ENCODE results near the gene NOXRED1.

NOXRED1 gene

GRCh38 chr14:77372304-77372841 lies 51.0 kb downstream of the NOXRED1 start:
- no peaks in the 10 kb centered on the region for H3K9me2 ChIP-seq (replicated peaks; ENCODE audit: low read depth, low read length)
- H3K36me3 ChIP-seq (ENCODE audit: insufficient read depth, low read length) = no peaks in the 10 kb centered on the region
- no peaks in the 10 kb centered on the region for H3K27me3 ChIP-seq (ENCODE audit: insufficient read depth, low read length, poor library complexity, severe bottlenecking)
- H4K20me1 ChIP-seq (ENCODE audit: insufficient read depth, low read length, poor library complexity, severe bottlenecking) = no peaks in the 10 kb centered on the region
- H3K4me3 ChIP-seq (ENCODE audit: low read length, poor library complexity, severe bottlenecking) = peak overlapping the region; percentile 0
- H3K4me2 ChIP-seq (ENCODE audit: low read depth, low read length, poor library complexity, severe bottlenecking) = peak overlapping the region; percentile 12
- H3K9me3 ChIP-seq (ENCODE audit: insufficient read depth, low read depth, low read length) = no peaks in the 10 kb centered on the region
- H2AFZ ChIP-seq (ENCODE audit: low read length) = no peak overlapping the region
- peaks cover 32% of the 10 kb centered on the region for H3K79me2 ChIP-seq (ENCODE audit: insufficient read depth, low read length)
- H3K9ac ChIP-seq (ENCODE audit: low read depth, low read length, poor library complexity, severe bottlenecking) = no peak overlapping the region
- H3K4me1 ChIP-seq (ENCODE audit: insufficient read depth, low read length, poor library complexity, severe bottlenecking) = peaks cover 61% of the 10 kb centered on the region
- TF ChIP-seq EZH2phosphoT487 (IDR thresholded peaks at IDR 0.05; ENCODE audit: borderline replicate concordance) (no peak), CTCF (conservative IDR thresholded peaks at IDR 0.05; ENCODE audit: low read length) (no peak)
- 0 out of 2 replicates have a peak, but pooled peaks cover 8% of the 10 kb centered on the region for H3F3A ChIP-seq (ENCODE audit: low read depth)

GRCh38 chr14:77369285-77369684 lies 54.0 kb downstream of the NOXRED1 start:
- peaks cover 11% of the 10 kb centered on the region; the same call in 1 of the 2 replicates for H3K79me2 ChIP-seq (ENCODE audit: insufficient read depth, low read length)
- TF ChIP-seq CTCF (conservative IDR thresholded peaks at IDR 0.05; ENCODE audit: low read length) (no peak), EZH2phosphoT487 (IDR thresholded peaks at IDR 0.05; ENCODE audit: borderline replicate concordance) (no peak)
- no peak overlapping the region for H2AFZ ChIP-seq (ENCODE audit: low read length)

GRCh38 chr14:77364146-77364545 lies 59.2 kb downstream of the NOXRED1 start:
- H3K9ac ChIP-seq (ENCODE audit: low read depth, low read length, poor library complexity, severe bottlenecking) = no peak overlapping the region
- no peaks in the 10 kb centered on the region for H3K9me2 ChIP-seq (replicated peaks; ENCODE audit: low read depth, low read length)
- no peaks in the 10 kb centered on the region for H4K20me1 ChIP-seq (ENCODE audit: insufficient read depth, low read length, poor library complexity, severe bottlenecking)
- TF ChIP-seq CTCF (conservative IDR thresholded peaks at IDR 0.05; ENCODE audit: low read length) (no peak), EZH2phosphoT487 (IDR thresholded peaks at IDR 0.05; ENCODE audit: borderline replicate concordance) (no peak)
- H3K36me3 ChIP-seq (ENCODE audit: insufficient read depth, low read length) = no peaks in the 10 kb centered on the region
- no peaks in the 10 kb centered on the region for H3F3A ChIP-seq (ENCODE audit: low read depth)
- no peaks in the 10 kb centered on the region for H3K79me2 ChIP-seq (ENCODE audit: insufficient read depth, low read length)
- H3K27me3 ChIP-seq (ENCODE audit: insufficient read depth, low read length, poor library complexity, severe bottlenecking) = no peaks in the 10 kb centered on the region
- H3K4me1 ChIP-seq (ENCODE audit: insufficient read depth, low read length, poor library complexity, severe bottlenecking) = peaks cover 6% of the 10 kb centered on the region
- no peak overlapping the region for H2AFZ ChIP-seq (ENCODE audit: low read length)
- no peak overlapping the region for H3K4me3 ChIP-seq (ENCODE audit: low read length, poor library complexity, severe bottlenecking)
- H3K9me3 ChIP-seq (ENCODE audit: insufficient read depth, low read depth, low read length) = no peaks in the 10 kb centered on the region
- no peak overlapping the region for H3K4me2 ChIP-seq (ENCODE audit: low read depth, low read length, poor library complexity, severe bottlenecking)

More at GRCh38 chr14:77369285-77369684, 54.0 kb downstream of the NOXRED1 start:
- Histone ChIP-seq H3K4me2 (ENCODE audit: low read depth, low read length, poor library complexity, severe bottlenecking) (peak overlapping the region; percentile 55), H3K4me3 (ENCODE audit: low read length, poor library complexity, severe bottlenecking) (peak overlapping the region; percentile 37), H3F3A (ENCODE audit: low read depth) (0 out of 2 replicates have a peak, but pooled peaks cover 8% of the 10 kb centered on the region), H3K4me1 (ENCODE audit: insufficient read depth, low read length, poor library complexity, severe bottlenecking) (peaks cover 38% of the 10 kb centered on the region), H4K20me1 (ENCODE audit: insufficient read depth, low read length, poor library complexity, severe bottlenecking) (no peaks in the 10 kb centered on the region), H3K36me3 (ENCODE audit: insufficient read depth, low read length) (no peaks in the 10 kb centered on the region), H3K9ac (ENCODE audit: low read depth, low read length, poor library complexity, severe bottlenecking) (peak overlapping the region; percentile 10), H3K27me3 (ENCODE audit: insufficient read depth, low read length, poor library complexity, severe bottlenecking) (no peaks in the 10 kb centered on the region), H3K9me2 (replicated peaks; ENCODE audit: low read depth, low read length) (no peaks in the 10 kb centered on the region), H3K9me3 (ENCODE audit: insufficient read depth, low read depth, low read length) (no peaks in the 10 kb centered on the region)

All from Loucy (cell line).